GM23248 (cell line): ENCODE results near the gene CNOT1.

ENCODE experiments used
- EZH2 ChIP-seq: fragments of 200-600 bp; sonication (generic); IDR thresholded peaks from 2 replicates; pipeline ENCODE4 v1.6.1; 2018; ENCODE audit warnings: antibody characterized with exemption, mild to moderate bottlenecking; ENCODE audit not compliant: insufficient read depth, poor library complexity, severe bottlenecking
- EZH2phosphoT487 ChIP-seq: fragments of 200-600 bp; sonication (generic); IDR thresholded peaks from 2 replicates; pipeline ENCODE4 v1.6.1; 2018; ENCODE audit warnings: antibody characterized with exemption, moderate library complexity, mild to moderate bottlenecking, low read depth; ENCODE audit not compliant: insufficient read depth

DNA sequence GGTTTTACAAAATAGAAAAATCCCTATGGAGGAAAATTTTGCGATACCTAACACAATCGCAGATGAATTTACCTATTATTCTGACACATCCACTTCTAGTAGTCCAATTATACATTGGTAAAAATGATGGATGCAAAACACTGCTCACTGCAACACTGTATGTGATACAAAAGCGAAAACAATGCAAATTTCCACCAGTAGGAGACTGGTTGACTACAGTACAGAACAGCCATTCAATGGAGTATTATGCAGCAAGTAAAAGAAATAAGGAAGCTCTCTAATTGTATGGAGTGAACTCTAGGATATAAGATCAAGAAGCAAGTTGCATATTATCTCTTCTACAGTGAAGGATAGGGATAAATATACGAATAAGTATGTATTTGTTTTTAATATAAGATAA is 65.9 kb downstream of the CNOT1 start:
- TF ChIP-seq EZH2 (no peak), EZH2phosphoT487 (no peak)
